H1 (cell line): ENCODE measurements around the gene COL28A1. TPM values are rescaled to one million over a fixed set of nuclear protein-coding genes. Genes with fewer than 3 reads are reported as not detected.

ENCODE experiments used
- KDM4A ChIP-seq: IDR thresholded peaks from one replicate; pipeline ENCODE4 v1.7.1; 2012; ENCODE audit warnings: low read depth, mild to moderate bottlenecking, moderate library complexity, low read length, inconsistent platforms; ENCODE audit not compliant: severe bottlenecking
- polyA plus RNA-seq, 7 experiments: library from polyadenylated mRNA; depleted of rRNA in 3 of 7; stranded (reverse) in 5 of 7; unstranded in 2 of 7; fragments of >200 nt in 5 of 7; fragments of 200-250 nt in 2 of 7; gene quantifications; 1 replicate in 5 of 7; 2 replicates in 1 of 7; 4 replicates in 1 of 7; pipeline versions ENCODE4 v1.2.1 to v1.2.3, GENCODE V29; 2011 to 2013; ENCODE audit warnings: missing spikeins in 2 of 7, mixed read lengths in 2 of 7
- total RNA-seq: library from RNA; stranded (reverse); fragmentation: NEBNext Ultra II Directional; extraction: Animal tissue kit (Norgen Biotek cat#: 25700); gene quantifications from 2 replicates; pipeline ENCODE4 v1.2.1, GENCODE V29; 2021

Gene COL28A1
- total and polyA plus RNA-seq, 2 of the 8 experiments (the other 6 are each of a cell fraction or from before 2014, with no cell fraction given): 0.22 to 0.38 TPM

GRCh38 chr7:7434329-7434728 lies 101.3 kb downstream of the COL28A1 start (continued):
- no peak for TF ChIP-seq KDM4A
- TF ChIP-seq, all 59 proteins: peak for 0
